ENCODE data around the gene MAPK14. TPM values are rescaled to one million over a fixed set of nuclear protein-coding genes. Genes with fewer than 3 reads are reported as not detected.

Gene MAPK14
- total and polyA plus RNA-seq, 2 of the 4 experiments (the other 2 are of a cell fraction), result 28.4 to 74.4 TPM

- Histone ChIP-seq H3K14ac (replicated peaks; ENCODE audit: low read depth, low read length) (no peak overlapping the region), H3K4ac (ENCODE audit: low read depth, low read length) (no peak overlapping the region), H3K23ac (ENCODE audit: low read depth, low read length) (no peak overlapping the region), H3K36me3 (ENCODE audit: control insufficient read depth, insufficient read depth, low read length) (peaks cover 4% of the 10 kb centered on the region; the same call in 1 of the 2 replicates), H3K18ac (ENCODE audit: low read depth, low read length) (no peak overlapping the region), H3K4me2 (ENCODE audit: low read depth, low read length) (no peak overlapping the region), H2AK9ac (replicated peaks; ENCODE audit: low read depth, low read length, poor library complexity) (no peak overlapping the region), H3K4me3 (ENCODE audit: insufficient read depth, low read depth, low read length) (no peak overlapping the region), H4K91ac (ENCODE audit: insufficient read depth, low read depth, low read length) (no peak overlapping the region), H2BK5ac (ENCODE audit: low read depth, low read length, poor library complexity, severe bottlenecking) (no peak overlapping the region), H4K5ac (ENCODE audit: low read depth, low read length) (no peak overlapping the region), H3K27ac (ENCODE audit: insufficient read depth, low read length) (no peak overlapping the region), H3K9me3 (ENCODE audit: control insufficient read depth, insufficient read depth, low read length) (no peaks in the 10 kb centered on the region), H4K8ac (ENCODE audit: low read depth in 2 of 2, low read length in 2 of 2) (no peak overlapping the region), H2BK15ac (ENCODE audit: low read depth, low read length) (no peak overlapping the region), H3K79me1 (ENCODE audit: low read depth in 1 of 2, low read length in 2 of 2) (no peaks in the 10 kb centered on the region), H4K20me1 (ENCODE audit: insufficient read depth, low read length) (no peaks in the 10 kb centered on the region), H2AK5ac (ENCODE audit: low read depth, low read length) (no peak overlapping the region), H2AFZ (replicated peaks; ENCODE audit: low read length, poor library complexity) (no peak overlapping the region), H3K27me3 (ENCODE audit: control insufficient read depth, insufficient read depth, low read length) (peaks cover 3% of the 10 kb centered on the region), H2BK20ac (ENCODE audit: low read depth, low read length) (no peak overlapping the region), H2BK120ac (ENCODE audit: low read depth, low read length) (no peak overlapping the region), H3K9me1 (ENCODE audit: insufficient read depth, low read length) (0 out of 2 replicates have a peak, but pooled peaks cover 4% of the 10 kb centered on the region), H3K56ac (ENCODE audit: extremely low read depth, insufficient read depth, low read length) (no peak overlapping the region), H3K4me1 (ENCODE audit: control insufficient read depth, insufficient read depth, low read length) (0 out of 2 replicates have a peak, but pooled peaks cover 2% of the 10 kb centered on the region), H3K9ac (ENCODE audit: low read depth, low read length) (no peak overlapping the region)
- ChIA-PET CTCF (no interaction called here), POLR2A (ENCODE audit: unreplicated experiment) (no interaction called here)
- ATAC-seq (ENCODE audit: low read depth) (no peak), DNase-seq (no peak)
- no TSS peak for BruUV-seq (replicated peaks)
- in situ Hi-C loops (cut with MboI; ENCODE audit: low sequenced_read_pairs), result no loop called here
- TF ChIP-seq, protein P1, sequence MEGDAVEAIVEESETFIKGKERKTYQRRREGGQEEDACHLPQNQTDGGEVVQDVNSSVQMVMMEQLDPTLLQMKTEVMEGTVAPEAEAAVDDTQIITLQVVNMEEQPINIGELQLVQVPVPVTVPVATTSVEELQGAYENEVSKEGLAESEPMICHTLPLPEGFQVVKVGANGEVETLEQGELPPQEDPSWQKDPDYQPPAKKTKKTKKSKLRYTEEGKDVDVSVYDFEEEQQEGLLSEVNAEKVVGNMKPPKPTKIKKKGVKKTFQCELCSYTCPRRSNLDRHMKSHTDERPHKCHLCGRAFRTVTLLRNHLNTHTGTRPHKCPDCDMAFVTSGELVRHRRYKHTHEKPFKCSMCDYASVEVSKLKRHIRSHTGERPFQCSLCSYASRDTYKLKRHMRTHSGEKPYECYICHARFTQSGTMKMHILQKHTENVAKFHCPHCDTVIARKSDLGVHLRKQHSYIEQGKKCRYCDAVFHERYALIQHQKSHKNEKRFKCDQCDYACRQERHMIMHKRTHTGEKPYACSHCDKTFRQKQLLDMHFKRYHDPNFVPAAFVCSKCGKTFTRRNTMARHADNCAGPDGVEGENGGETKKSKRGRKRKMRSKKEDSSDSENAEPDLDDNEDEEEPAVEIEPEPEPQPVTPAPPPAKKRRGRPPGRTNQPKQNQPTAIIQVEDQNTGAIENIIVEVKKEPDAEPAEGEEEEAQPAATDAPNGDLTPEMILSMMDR (conservative IDR thresholded peaks at IDR 0.05; ENCODE audit: low read depth, low read length), result no peak
- TF ChIP-seq SMC3 (IDR thresholded peaks at IDR 0.05; ENCODE audit: low read depth, low read length) (no peak), MAZ (IDR thresholded peaks at IDR 0.05; ENCODE audit: borderline replicate concordance, low read depth, low read length) (no peak)
- WGBS, 2 experiments (ENCODE audit: extremely low coverage in 2 of 2, insufficient read length in 1 of 2), result 100% methylated on average over 4 of the region's 4 CpGs; no CpG with 5 or more reads in 1 of the 2 experiments
- intact Hi-C loops (cut with micrococcal nuclease), result no loop called here
- dilution Hi-C loops (cut with HindIII; ENCODE audit: low sequenced_read_pairs, unreplicated experiment), result no loop called here
Observed at GRCh38 chr6:36141961-36142360, 114.4 kb downstream of the MAPK14 start.
